BJ (cell line): ENCODE results near the gene FKBP7. TPM values are rescaled to one million over a fixed set of nuclear protein-coding genes. Genes with fewer than 3 reads are reported as not detected.
A peak's percentile ranks its signal among the peaks of the same experiment; 100 is the strongest.

ENCODE experiments used
- CTCF ChIA-PET: fragments of 350-600 bp; formaldehyde crosslinking; extraction: SDS; loops from one replicate; lab custom pipeline; 2021; ENCODE audit warnings: antibody characterized with exemption, inconsistent platforms; lab: Yijun Ruan, JAX
- POLR2A ChIA-PET: fragments of 300-600 bp; sonication (Branson Sonifier 250); formaldehyde crosslinking; extraction: SDS; loops from one replicate; lab custom pipeline; 2021; ENCODE audit warnings: antibody characterized with exemption; lab: Charles Lee
- DNase-seq: peaks from one replicate; pipeline ENCODE4 v3.0.0-alpha.2; 2011; ENCODE audit warnings: low read depth
- H3K27me3 ChIP-seq: 2 replicates; pipeline ENCODE4 v1.6.0; 2011; ENCODE audit warnings: low read length; ENCODE audit not compliant: control insufficient read depth, insufficient read depth
- H3K36me3 ChIP-seq: 2 replicates; pipeline ENCODE4 v1.5.1; 2011; ENCODE audit warnings: low read length; ENCODE audit not compliant: control insufficient read depth, insufficient read depth
- H3K4me3 ChIP-seq: 2 replicates; pipeline ENCODE4 v1.5.1; 2011; ENCODE audit warnings: low read depth, mild to moderate bottlenecking, control low read depth, low read length
- polyA plus RNA-seq: library from polyadenylated mRNA; depleted of rRNA; stranded (reverse); fragments of >200 nt; gene quantifications from 2 replicates; pipeline ENCODE4 v1.2.3, GENCODE V29; 2011
- TF ChIP-seq, protein P1 (sequence below): IDR thresholded peaks from 2 replicates; pipeline ENCODE4 v1.5.1; 2011; ENCODE audit warnings: low read depth, mild to moderate bottlenecking, control low read depth, inconsistent platforms, low read length, moderate library complexity; ENCODE audit not compliant: insufficient read depth

Gene FKBP7
- polyA plus RNA-seq, 1 experiment: 32.4 TPM

- ChIA-PET CTCF (interaction anchor here (1.3 to 1.8 kb wide), 2 partner anchors 19 to 36 kb away, joined by 5 to 8 read pairs; no protein-coding TSS in a partner anchor), POLR2A (interaction anchor here (0.6 to 0.9 kb wide), 4 partner anchors 21 to 171 kb away, joined by 3 read pairs; partner anchors contain the start of gene PLEKHA3)
- TF ChIP-seq, protein P1, sequence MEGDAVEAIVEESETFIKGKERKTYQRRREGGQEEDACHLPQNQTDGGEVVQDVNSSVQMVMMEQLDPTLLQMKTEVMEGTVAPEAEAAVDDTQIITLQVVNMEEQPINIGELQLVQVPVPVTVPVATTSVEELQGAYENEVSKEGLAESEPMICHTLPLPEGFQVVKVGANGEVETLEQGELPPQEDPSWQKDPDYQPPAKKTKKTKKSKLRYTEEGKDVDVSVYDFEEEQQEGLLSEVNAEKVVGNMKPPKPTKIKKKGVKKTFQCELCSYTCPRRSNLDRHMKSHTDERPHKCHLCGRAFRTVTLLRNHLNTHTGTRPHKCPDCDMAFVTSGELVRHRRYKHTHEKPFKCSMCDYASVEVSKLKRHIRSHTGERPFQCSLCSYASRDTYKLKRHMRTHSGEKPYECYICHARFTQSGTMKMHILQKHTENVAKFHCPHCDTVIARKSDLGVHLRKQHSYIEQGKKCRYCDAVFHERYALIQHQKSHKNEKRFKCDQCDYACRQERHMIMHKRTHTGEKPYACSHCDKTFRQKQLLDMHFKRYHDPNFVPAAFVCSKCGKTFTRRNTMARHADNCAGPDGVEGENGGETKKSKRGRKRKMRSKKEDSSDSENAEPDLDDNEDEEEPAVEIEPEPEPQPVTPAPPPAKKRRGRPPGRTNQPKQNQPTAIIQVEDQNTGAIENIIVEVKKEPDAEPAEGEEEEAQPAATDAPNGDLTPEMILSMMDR: no peak
- Histone ChIP-seq H3K4me3 (peak overlapping the region; percentile 80), H3K27me3 (no peaks in the 10 kb centered on the region), H3K36me3 (peaks cover 3% of the 10 kb centered on the region; the same call in 1 of the 2 replicates)
- DNase-seq: no peak
Observed at GRCh38 chr2:178450524-178450773, 28.0 kb downstream of the FKBP7 start.

- ChIA-PET CTCF (interaction anchor here (0.8 to 1.8 kb wide), 4 partner anchors 18 to 339 kb away, joined by 3 to 8 read pairs (median 4); no protein-coding TSS in a partner anchor), POLR2A (interaction anchor here (0.6 kb wide), 1 partner anchor 22 kb away, joined by 3 read pairs; no protein-coding TSS in a partner anchor)
- Histone ChIP-seq H3K27me3 (no peaks in the 10 kb centered on the region), H3K4me3 (peak overlapping the region; percentile 80), H3K36me3 (peaks cover 3% of the 10 kb centered on the region; the same call in 1 of the 2 replicates)
- no peak for DNase-seq
- TF ChIP-seq, protein P1: no peak
Observed at GRCh38 chr2:178449700-178450523, 28.5 kb downstream of the FKBP7 start.

DNA sequence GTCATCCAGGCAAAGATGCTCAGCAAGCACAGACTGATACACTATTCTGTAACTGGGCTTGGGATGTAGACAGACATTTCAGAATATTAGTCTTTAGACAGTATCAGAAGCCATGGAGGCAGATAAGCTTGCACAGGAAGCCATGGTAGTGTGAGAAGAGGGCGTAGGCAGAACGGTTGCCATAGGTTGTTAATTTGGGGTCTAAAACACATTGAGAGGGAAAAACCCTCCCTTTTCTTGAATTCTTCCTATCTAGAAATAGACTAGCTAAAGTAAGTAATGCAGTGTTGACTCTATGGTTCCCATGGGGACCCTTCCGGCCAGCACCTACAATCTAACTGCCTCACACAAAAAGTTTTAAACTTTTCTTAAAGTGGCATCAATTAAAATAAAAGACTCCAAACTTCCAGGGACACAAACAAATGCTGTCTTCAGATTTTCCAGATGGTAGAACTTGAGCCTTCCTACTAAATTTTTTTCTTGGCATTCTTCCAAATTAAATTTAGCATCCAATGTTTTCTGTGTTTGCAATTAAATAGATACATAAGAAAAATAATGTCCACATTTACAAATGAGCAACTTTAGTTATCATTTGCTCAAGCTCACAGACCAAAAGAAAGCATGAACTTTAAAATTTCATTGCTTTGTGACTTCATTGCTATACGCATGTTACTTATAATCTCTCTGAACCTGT is 29.3 kb downstream of the FKBP7 start:
- no peak overlapping the region for H3K4me3 ChIP-seq
- no peaks in the 10 kb centered on the region for H3K27me3 ChIP-seq
- TF ChIP-seq, protein P1: no peak
- CTCF ChIA-PET: interaction anchor here (0.8 to 1.8 kb wide), 3 partner anchors 34 to 339 kb away, joined by 3 to 8 read pairs (median 3); no protein-coding TSS in a partner anchor
- POLR2A ChIA-PET: no interaction called here
- peaks cover 3% of the 10 kb centered on the region; the same call in 1 of the 2 replicates for H3K36me3 ChIP-seq
- no peak for DNase-seq

- ChIA-PET CTCF (no interaction called here), POLR2A (no interaction called here)
- TF ChIP-seq, protein P1: no peak
- DNase-seq: no peak
- Histone ChIP-seq H3K27me3 (no peaks in the 10 kb centered on the region), H3K4me3 (no peak overlapping the region), H3K36me3 (peaks cover 1% of the 10 kb centered on the region; the same call in 1 of the 2 replicates)
Observed at GRCh38 chr2:178441426-178441825, 37.0 kb downstream of the FKBP7 start.

DNA sequence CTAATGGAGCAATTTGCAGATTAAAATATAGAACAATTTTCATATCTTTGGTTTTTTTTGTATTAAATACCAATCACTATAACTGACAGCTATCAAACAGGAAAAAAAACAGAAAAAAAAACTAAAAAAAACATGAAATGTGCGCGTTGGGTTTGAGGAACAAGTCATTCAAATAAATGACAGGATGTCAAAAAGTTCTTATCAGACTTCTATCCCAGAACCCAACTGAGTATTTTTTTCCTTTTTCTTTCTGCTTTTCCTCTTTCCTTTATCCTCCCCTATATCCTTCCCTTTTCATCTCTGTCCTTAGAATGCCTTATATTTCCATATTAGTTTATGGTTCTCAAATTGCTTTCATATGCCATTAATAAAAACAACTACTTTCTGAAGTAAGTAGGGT is 41.7 kb downstream of the FKBP7 start:
- Histone ChIP-seq H3K36me3 (peaks cover 4% of the 10 kb centered on the region), H3K4me3 (no peak overlapping the region), H3K27me3 (no peaks in the 10 kb centered on the region)
- ChIA-PET CTCF (interaction anchor here (0.9 kb wide), 1 partner anchor 22 kb away, joined by 3 read pairs; no protein-coding TSS in a partner anchor), POLR2A (no interaction called here)
- no peak for DNase-seq
- TF ChIP-seq, protein P1: no peak
